Stimulated activated CD8-positive, alpha-beta memory T cell treated with anti-CD3 and anti-CD28 coated beads, Interleukin-15, amount 100 ng/mL, for 24 hours (primary cell): ENCODE data around the gene SPATA12.

Experiments
- DNase-seq: peaks from one replicate; pipeline ENCODE4 v3.0.0-alpha.2; 2020; ENCODE audit warnings: low read depth

SPATA12 gene

GRCh38 chr3:57053122-57053521 lies 7.3 kb upstream of the SPATA12 start:
- DNase-seq, result no peak

GRCh38 chr3:57057351-57057750 lies 3.1 kb upstream of the SPATA12 start:
- no peak for DNase-seq

DNA sequence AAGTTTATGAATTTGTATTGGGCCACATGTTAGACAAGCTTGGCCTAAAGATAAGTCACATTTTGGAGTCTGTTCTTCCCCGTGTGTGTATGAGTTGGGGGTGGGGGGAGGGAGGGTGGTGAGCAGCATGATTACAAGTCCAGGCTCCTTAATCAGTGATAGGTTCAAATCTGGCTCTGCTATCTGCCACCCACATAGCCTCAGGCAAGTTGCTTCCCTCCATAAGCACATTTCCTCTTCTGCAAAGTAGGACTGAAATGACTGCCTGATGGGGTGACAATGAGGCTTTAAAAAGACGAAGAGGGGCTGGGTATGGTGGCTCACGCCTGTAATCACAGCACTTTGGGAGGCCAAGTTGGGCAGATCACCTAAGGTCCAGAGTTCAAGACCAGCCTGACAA lies 1.1 kb upstream of the SPATA12 start:
- DNase-seq, result no peak

- no peak for DNase-seq
Measured at GRCh38 chr3:57061556-57061955, 1.1 kb downstream of the SPATA12 start.

DNA sequence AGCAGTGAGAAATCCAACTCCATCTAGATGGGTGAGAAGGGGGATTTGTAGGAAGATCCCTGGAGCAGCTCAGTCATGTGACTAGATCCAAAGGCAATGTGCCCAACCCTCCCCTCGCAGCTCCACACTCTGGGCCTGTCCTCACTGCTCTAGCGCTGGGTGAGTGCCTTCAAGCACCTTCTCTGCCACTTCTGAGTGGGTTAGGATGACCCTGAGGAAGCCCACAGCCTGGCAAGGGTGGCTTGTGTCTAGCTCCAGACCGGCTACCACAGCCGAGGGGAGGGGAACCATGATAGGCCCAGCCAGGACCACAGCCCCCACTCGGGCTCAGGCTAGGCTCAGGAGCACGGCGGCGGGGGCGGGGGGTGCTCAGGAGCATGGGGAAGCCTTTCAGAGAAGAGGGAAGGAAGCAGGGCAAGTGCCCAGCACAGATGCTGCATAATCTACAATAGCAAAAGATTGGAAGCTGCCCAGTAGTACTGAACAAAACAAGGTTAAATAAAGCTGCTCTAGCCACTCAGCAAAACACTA lies 1.7 kb downstream of the SPATA12 start:
- DNase-seq, result no peak

- no peak for DNase-seq
Measured at GRCh38 chr3:57063032-57063431, 2.6 kb downstream of the SPATA12 start.

- DNase-seq, result no peak
Measured at GRCh38 chr3:57064001-57064400, 3.5 kb downstream of the SPATA12 start.

DNA sequence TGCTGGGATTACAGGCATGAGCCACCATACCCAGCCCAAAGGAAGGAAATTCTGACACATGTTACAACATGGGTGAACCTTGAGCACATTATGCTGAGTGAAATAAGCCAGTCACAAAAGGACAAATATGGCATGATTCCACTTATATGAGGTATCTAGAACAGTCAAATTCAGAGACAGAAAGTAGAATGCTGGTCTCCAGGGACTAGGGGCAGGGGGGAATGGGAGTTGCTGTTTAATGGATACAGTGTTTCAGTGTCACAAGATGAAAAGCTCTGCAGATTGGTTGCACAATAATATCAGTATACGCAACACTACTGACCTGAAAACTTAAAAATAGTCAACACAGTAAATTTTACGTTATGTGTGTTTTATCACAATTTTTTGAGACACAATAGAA lies 4.1 kb downstream of the SPATA12 start:
- DNase-seq, result no peak

DNA sequence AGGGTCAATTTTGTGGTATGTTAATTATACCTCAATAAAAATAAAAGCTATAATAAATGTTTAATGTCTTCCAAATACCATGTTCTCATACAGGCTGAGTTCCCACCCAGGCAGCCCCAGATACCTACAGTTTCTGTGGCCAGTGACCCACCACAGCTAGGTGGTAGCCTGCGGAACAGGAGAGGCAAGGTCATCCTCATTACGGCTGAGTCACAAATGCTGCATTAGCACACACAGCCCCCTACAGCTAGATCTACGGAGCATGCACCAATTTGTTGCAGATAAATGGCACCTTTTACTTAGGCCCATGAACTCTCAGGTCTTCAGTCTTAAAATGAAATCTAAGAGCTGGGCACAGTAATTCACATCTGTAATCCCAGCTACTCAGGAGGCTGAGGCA lies 5.1 kb downstream of the SPATA12 start:
- no peak for DNase-seq

- DNase-seq, result no peak
Measured at GRCh38 chr3:57066471-57066870, 6.0 kb downstream of the SPATA12 start.

DNA sequence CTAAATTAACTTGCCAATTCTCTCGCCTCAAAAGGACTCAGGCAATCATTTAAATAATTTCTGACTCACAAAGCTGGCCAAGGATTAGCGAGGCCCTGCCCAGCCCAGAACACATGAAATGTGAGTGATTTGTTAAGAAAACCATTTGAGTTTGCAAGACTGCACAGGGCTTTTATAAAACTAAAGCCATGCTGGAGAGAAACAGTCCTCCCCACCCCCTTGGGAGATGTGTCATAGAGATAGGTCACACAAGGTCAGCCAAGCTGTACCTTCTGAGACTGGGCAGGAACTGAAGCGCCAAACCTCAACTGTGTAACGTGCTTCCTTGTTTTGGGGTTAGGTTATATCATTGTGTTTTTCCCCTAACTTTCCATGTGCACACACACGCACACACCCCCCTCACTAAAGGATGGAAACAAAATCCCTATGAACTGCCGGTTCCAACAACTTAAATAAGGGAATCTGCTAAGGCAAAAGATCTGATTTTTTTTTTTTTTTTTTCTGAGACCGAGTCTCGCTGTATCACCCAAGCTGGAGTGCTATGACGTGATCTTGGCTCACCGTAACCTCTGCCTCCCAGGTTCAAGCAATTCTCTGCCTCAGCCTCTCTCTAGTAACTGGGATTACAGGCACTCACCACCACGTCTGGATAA lies 8.1 kb downstream of the SPATA12 start:
- DNase-seq, result no peak

DNA sequence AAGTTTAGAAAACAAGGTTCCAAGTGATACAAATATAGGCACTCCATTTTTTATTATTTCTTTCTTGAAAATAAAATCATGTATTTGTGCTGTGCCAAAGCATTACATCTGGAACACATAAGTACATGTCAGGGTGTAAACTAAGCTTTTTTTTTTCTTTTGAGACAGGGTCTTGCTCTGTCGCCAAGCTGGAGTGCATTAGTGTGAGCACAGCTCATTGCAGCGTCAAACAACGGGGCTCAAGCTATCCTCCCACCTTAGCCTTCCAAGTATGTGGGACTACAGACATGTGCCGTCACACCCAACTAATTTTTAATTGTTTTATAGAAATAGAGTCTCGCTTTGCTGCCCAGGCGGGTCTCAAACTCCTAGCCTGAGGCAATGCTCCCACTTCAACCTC lies 9.0 kb downstream of the SPATA12 start:
- no peak for DNase-seq

- no peak for DNase-seq
Measured at GRCh38 chr3:57073628-57074027, 13.2 kb downstream of the SPATA12 start.

- DNase-seq, result no peak
Measured at GRCh38 chr3:57074135-57074534, 13.7 kb downstream of the SPATA12 start.

DNA sequence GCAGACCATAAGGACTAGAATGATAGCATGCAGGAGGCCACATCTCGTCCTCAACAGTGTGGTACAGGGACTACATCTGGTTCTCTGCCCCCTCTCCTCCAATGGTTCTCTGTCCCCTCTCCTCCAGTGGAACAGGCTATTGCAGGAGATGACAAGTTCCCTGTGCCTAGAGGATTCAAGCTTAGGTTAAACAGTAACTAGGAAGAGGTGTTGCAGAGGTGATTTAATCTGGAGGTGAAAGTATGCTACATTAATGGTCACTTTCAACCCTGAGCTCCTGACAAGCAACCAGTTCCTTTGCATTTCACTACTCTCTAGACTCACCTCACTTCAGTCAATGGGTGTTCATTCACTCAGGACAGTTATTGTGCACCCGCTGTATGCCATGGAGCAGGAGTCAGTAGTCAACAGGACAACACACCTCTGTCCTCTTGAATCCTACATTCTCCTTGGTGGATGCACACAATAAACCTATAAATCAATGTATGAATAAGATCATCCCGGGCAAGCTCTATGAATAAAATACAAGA lies 16.0 kb downstream of the SPATA12 start:
- no peak for DNase-seq

DNA sequence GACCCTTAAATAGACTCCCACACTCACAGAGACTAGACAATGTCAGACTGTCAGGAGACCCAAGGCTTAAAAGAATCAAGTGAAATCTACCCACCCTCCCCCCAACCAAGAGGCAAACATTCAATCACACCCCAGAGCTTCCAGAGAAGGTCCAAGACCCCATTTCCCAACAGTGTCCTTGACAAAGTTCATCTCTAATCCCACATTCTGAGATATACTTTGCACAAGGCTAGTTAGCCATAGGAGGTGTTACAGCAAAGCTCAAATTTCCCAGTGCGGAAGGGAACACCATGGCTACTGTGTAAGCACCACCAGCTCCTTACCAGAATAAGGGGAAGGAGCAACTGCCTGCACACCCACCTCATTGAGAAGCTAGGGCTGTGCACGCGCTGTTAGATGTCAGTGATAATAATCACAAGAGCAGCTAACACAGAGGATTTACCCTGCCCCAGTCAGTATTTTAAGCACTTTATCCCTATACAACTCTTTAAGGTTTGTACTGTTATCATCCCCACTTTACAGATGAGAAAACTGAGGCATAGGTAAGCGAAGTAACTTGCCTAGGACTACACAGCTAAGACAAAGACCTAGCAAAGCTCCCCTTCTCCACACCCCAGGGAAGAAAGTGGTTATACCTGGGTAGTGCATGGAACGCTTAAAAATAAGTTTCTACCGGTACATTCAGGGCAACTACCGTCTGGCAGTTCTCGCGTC lies 17.3 kb downstream of the SPATA12 start:
- DNase-seq, result no peak

- no peak for DNase-seq
Measured at GRCh38 chr3:57078344-57078634, 17.8 kb downstream of the SPATA12 start.

- no peak for DNase-seq
Measured at GRCh38 chr3:57078635-57079473, 18.4 kb downstream of the SPATA12 start.

- DNase-seq, result no peak
Measured at GRCh38 chr3:57079474-57079831, 19.0 kb downstream of the SPATA12 start.

DNA sequence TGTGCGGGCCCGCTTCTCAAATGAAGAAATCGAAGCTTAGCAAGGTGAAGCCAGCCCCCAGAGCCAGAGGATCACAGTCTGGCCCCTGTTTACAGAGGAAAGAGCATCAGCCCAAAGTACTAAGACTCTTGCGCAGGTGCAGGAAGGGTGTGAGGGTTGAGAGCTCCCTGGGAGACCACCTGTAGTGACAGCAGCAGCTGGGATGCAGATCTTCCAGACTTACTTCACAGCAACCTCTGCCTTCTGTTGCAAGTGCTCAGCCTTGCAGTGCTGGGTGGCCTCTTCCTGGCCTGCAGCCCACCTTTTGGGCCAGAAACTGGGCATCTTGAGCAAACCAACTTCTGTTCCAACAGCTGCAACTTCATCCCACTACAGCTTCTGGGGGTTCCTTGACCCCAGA lies 19.7 kb downstream of the SPATA12 start:
- no peak for DNase-seq

DNA sequence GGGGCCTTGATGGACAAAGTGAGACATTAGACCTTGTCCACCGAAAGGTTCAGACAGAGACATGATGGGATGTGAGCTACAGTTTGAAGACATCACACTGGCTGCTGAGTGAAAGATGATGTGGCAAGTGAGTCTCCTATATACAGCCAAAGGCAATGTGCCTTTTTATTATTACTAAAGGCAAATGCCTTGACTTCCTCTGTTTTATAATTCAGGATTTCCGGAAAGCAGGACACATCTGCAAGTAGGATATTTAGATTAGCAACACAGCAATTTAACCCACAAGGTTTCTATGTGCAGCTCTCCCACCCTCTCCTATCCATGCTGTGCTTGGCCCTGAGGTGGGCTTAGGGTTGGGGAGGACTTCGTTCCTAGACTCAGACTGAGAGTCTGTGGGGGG lies 20.7 kb downstream of the SPATA12 start:
- no peak for DNase-seq

- no peak for DNase-seq
Measured at GRCh38 chr3:57082481-57082880, 22.0 kb downstream of the SPATA12 start.
